GM18858 (cell line): ENCODE results near the gene DMXL1.

Experiments used
- ATAC-seq: cut with Tn5 transposase; IDR thresholded peaks from one replicate; pipeline ENCODE4 v1.9.1; 2021; ENCODE audit not compliant: unreplicated experiment

The DMXL1 gene

DNA sequence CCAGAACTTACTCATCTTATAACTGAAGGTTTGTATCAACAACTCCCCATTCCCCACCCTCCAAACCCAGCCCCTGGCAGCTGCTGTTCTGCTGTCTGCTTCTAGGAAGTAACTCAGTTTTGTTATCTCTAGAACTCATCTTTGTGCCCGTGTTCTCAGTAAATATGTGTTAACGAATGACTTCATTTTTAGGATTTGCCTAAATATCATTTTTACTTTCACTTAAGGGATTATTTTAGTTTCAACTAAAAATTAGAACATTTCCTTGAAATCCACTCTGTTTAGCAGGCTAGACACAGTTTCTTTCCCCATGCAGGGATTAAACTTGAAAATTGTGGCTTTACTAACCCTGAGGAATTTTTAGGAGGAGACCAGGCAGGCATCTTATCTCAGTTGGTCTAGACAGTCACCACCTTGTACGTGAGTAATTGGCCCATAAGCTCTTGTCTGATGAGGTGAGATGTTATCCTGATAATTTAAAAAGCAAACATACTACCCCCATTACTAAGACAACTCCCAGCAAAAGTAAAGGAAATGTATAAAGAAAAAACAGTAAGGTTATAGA is 216.7 kb downstream of the DMXL1 start:
- peak; percentile 27 for ATAC-seq

DNA sequence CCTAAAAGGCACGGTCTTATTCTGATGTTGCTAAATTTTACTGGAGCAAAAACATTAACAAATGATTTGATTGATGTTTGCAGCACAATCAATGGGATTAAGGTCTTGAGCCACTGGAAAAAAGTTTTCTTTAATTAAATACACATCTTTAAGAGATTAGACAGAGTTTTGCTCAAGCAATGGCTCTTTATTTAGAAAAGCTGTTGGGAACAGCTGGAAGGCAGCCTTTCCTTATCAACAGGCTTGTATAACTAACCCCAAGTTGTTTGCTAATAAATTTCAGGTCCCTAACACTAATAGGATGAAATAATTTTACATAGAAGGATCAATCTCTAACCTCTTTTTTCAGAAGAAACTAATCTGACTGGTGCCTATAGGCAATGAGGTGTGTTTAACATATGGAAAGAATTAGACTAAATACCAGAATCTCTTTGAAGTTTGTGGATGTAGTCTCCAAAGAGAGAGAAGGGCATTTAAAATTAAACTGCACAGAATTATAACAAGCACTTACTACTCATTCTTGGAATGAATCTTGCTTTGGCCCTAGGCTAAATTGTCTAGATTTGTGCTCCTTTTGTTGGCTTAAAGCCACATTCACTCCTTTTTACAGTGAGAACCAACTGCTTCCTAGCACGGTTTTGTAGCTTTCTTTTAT is 217.6 kb downstream of the DMXL1 start:
- no peak for ATAC-seq

DNA sequence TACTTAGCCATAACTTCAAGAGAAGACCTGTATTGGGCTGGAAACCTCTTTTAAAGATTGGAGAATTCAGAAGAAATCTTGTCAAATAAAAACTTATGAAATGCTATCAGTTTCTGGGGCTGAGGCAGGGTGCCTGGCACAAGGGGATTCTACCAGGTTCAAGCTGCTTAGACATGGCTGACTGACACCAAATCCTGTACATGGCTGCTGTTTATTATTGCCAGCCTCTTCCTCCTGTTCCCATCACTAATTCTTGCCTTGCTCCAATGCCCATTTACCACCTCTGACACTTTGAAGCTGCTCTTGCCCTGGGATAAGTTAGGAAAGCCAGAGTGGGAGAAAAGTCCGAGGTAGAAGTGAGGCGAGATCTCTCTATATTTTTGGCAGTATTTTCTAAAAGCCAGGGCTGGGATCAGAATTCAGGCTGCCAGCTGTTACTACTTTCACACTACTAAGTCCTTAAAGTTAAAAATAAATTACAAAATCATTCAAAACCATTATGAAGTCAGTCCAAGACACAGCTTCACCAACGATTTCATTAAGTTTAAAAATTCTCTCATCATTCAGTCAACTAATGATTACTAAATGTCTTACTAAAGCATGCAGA is 218.7 kb downstream of the DMXL1 start:
- ATAC-seq: no peak

DNA sequence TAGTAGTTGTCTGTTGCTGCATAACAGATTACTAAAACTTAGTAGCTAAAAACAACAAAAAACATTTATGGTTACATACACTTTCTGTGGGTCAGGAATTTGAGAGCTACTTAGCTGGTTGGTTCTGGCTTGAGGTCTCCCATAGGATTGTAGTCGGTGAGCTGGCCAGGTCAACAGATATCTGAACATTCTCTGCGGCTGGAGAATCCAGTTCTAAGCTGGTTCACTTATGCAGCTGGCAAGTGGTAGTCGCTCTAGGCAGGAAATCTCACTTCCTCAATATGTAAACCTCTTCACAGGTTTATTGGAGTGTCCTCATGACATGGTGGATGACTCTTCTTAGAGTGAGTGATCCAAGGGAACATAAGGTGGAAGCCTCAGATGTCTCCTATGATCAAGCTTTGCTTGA is 219.3 kb downstream of the DMXL1 start:
- peak; percentile 90 for ATAC-seq

DNA sequence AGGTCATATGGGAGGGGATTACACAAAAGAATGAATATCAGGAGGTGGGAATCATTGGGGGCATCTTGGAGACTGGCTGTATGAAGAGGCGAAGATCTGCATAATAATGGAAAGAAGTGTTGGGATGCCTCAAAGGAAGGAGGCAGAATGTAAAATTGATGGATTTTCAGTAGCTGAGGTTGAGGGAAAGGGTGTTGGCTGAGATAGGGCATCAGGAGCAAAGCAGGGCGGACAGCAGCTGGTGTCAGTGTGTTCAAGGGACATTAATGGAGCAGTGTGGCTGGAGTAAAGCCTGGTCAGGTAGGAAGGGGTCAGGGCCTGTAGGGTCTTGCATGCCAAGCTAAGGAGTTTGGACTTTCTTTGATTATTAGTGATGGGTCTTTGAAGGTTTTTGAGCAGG is 219.7 kb downstream of the DMXL1 start:
- no peak for ATAC-seq

DNA sequence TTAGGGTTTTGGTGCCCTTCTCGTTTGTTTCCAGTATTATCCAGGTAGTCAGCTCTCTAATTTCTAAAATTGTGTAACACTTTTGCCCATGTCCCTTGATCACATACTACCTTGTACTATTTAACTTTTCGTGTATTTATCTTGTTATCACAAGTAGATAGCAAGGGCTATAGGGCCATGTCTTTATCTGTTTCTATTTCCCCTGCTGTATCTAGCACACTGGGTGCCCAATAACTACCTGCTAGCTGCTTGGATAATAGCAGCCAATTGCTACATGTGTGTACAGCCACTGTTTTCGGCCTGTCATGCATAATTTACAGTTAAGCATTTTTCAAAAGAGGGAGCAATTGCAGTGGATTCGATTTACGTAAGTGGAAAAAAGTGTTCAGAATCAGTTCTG is 220.2 kb downstream of the DMXL1 start:
- ATAC-seq: no peak

DNA sequence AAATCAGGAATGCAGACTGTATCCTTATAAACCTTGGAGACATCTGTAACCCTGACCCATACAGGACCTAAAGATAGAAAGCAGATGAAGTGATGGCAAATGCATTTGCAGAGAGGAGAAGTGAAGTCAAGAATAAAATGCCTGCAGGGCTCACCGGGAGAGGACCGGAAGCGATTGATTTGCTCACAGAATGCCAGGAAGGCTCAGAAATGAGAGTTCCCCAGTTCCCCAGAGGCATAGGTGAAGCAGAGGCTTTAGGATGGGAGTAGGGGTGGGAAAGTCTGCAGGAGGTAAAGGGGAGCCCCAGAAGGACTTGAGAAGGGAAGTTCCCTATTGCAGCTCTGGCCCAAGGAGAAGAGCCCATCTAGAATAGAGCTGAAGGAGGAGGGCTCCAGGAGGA is 221.0 kb downstream of the DMXL1 start:
- no peak for ATAC-seq

DNA sequence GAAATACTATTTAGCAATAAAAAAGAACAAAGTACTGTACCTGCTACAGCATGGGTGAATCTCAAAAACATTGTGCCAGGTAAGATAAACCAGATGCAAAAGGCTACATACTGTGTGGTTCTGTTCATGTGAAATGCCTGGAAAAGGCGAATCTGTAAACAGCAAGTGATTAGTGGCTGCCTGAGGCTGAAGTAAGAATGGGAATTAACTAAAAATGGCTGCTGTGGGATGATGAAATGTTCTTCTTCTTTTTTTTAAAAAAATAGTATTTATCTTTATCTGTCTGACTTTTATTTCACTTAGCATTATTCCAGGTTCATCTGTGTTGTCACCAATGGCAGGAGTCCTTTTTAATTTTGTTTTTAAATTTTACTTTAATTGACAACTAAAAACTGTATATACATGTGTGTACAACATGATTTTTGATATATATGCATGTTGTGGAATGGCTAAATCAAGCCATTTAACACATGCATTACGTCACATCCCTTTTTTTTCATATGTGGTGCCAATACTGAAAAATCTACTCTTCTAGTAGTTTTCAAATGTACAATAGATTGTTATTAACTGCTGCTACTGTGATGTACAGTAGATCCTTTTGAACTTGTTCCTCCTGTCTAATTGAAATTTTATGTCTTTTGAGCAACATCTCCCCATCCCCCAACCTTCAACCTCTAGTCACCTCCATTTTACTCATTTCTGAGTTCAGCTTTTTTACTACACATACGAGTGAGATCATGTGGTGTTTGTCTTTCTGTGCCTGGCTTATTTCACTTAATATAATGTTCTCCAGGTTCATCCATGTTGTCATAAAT is 222.0 kb downstream of the DMXL1 start:
- no peak for ATAC-seq

DNA sequence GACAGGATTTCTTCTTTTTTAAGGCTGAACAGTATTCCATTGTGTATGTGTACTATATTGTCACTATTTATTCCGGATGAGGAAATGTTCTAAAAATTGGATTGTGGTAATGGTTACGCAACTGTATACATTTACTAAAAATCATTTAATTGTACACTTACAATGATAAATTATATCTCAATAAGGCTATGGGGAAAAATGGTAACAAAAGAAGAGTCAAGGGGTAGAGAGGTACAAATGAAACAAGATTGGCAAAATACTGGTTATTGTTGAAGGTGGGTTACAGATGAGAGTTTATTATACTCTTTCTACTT is 222.6 kb downstream of the DMXL1 start:
- no peak for ATAC-seq
